ENCODE results near the gene KNL1. TPM values are rescaled to one million over a fixed set of nuclear protein-coding genes. Genes with fewer than 3 reads are reported as not detected.

The KNL1 gene
- total and polyA plus RNA-seq, 10 of the 15 experiments (the other 5 are each of a cell fraction or from before 2014, with no cell fraction given): 10.9 to 55.5 (median 28.4) TPM

DNA sequence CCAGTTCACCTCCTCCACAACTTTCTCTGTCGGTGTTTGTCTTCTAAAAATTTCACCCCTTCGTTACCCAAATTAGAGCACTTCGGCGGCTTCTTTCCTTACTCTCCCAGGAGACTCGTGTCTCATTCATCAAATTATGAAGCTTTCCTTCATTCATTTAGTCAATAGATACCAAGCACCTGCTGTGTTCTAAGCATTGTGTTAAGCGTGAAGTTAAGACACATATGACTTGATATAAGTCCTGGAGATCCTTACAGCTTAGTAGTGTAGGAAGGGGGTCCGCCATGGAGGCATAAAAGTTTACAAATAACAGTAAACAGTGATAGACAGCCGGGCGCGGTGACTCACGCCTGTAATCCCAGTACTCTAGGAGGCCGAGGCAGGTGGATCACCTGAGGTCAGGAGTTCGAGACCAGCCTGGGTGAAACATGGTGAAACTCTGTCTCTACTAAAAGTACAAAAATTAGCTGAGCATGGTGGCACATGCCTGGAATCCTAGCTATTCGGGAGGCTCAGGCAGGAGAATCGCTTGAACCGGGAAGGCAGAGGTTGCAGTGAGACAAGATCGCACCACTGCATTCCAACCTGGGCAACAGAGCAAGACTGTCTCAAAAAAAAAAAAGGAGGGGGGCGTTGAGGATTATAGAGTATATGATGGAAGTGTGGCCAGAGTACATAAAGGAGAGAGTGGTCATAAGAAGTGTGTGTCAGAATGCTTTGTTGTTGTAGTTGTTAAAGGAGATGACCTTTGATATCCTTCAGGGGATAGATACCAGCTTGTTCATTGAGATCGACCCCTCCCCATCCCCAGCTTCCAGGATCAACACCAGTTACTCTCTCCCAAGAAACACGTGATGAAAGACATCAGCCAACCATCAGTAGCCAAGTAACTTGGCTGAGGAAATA, 28.5 kb upstream of the KNL1 start:
- peak overlapping the region; percentile 25 for H3K9ac ChIP-seq (ENCODE audit: control insufficient read depth, insufficient read depth, low read length)
- ChIA-PET RAD21 (ENCODE audit: unreplicated experiment) (interaction anchor here (0.8 to 2.7 kb wide), 18 partner anchors 12 to 327 kb away, joined by 3 to 39 read pairs (median 5); partner anchors contain the start of genes BAHD1, RAD51 and SPINT1), CTCF (interaction anchor here (0.7 to 4.4 kb wide), 12 partner anchors 8 to 128 kb away, joined by 3 to 56 read pairs (median 5); no protein-coding TSS in a partner anchor), POLR2A (interaction anchor here (0.5 to 2.7 kb wide), 24 partner anchors 12 to 403 kb away, joined by 3 to 47 read pairs (median 4); partner anchors contain the start of genes DNAJC17, VPS18 and ZFYVE19), SMC1A (ENCODE audit: uncharacterized antibody, unreplicated experiment) (interaction anchor here (0.9 to 4.2 kb wide), 15 partner anchors 9 to 199 kb away, joined by 3 to 60 read pairs (median 4); no protein-coding TSS in a partner anchor)
- TF ChIP-seq, protein P1, sequence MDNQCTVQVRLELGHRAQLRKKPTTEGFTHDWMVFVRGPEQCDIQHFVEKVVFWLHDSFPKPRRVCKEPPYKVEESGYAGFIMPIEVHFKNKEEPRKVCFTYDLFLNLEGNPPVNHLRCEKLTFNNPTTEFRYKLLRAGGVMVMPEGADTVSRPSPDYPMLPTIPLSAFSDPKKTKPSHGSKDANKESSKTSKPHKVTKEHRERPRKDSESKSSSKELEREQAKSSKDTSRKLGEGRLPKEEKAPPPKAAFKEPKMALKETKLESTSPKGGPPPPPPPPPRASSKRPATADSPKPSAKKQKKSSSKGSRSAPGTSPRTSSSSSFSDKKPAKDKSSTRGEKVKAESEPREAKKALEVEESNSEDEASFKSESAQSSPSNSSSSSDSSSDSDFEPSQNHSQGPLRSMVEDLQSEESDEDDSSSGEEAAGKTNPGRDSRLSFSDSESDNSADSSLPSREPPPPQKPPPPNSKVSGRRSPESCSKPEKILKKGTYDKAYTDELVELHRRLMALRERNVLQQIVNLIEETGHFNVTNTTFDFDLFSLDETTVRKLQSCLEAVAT (IDR thresholded peaks at IDR 0.05): no peak
- TF ChIP-seq SUZ12 (IDR thresholded peaks at IDR 0.05; ENCODE audit: unreplicated experiment) (no peak), HDAC2 (IDR thresholded peaks at IDR 0.05) (no peak), IKZF2 (IDR thresholded peaks at IDR 0.05) (peak in 1 of 2 experiments; percentile 64; a peak in 3 of 4 replicates), BCL11A (IDR thresholded peaks at IDR 0.05; ENCODE audit: low read depth, low read length) (no peak), MEF2B (IDR thresholded peaks at IDR 0.05; ENCODE audit: partially characterized antibody, poor library complexity, severe bottlenecking) (peak; percentile 66)
- TF ChIP-seq, protein P2, sequence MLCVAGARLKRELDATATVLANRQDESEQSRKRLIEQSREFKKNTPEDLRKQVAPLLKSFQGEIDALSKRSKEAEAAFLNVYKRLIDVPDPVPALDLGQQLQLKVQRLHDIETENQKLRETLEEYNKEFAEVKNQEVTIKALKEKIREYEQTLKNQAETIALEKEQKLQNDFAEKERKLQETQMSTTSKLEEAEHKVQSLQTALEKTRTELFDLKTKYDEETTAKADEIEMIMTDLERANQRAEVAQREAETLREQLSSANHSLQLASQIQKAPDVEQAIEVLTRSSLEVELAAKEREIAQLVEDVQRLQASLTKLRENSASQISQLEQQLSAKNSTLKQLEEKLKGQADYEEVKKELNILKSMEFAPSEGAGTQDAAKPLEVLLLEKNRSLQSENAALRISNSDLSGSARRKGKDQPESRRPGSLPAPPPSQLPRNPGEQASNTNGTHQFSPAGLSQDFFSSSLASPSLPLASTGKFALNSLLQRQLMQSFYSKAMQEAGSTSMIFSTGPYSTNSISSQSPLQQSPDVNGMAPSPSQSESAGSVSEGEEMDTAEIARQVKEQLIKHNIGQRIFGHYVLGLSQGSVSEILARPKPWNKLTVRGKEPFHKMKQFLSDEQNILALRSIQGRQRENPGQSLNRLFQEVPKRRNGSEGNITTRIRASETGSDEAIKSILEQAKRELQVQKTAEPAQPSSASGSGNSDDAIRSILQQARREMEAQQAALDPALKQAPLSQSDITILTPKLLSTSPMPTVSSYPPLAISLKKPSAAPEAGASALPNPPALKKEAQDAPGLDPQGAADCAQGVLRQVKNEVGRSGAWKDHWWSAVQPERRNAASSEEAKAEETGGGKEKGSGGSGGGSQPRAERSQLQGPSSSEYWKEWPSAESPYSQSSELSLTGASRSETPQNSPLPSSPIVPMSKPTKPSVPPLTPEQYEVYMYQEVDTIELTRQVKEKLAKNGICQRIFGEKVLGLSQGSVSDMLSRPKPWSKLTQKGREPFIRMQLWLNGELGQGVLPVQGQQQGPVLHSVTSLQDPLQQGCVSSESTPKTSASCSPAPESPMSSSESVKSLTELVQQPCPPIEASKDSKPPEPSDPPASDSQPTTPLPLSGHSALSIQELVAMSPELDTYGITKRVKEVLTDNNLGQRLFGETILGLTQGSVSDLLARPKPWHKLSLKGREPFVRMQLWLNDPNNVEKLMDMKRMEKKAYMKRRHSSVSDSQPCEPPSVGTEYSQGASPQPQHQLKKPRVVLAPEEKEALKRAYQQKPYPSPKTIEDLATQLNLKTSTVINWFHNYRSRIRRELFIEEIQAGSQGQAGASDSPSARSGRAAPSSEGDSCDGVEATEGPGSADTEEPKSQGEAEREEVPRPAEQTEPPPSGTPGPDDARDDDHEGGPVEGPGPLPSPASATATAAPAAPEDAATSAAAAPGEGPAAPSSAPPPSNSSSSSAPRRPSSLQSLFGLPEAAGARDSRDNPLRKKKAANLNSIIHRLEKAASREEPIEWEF (IDR thresholded peaks at IDR 0.05; ENCODE audit: insufficient replicate concordance, low read depth, low read length): peak; percentile 9
- 28% methylated on average over 17 of the region's 20 CpGs for WGBS (ENCODE audit: insufficient coverage, insufficient replicate concordance, low lambda C conversion rate, missing lambda C conversion rate)
- no TSS peak for BruUV-seq (replicated peaks)
- intact Hi-C loops (cut with micrococcal nuclease; ENCODE audit: unreplicated experiment) (loop anchor here (2.0 to 5.0 kb wide), 2 partner anchors 15 to 43 kb away; no protein-coding TSS in a partner anchor), in situ Hi-C loops (cut with MboI) (no loop called here)
- no peak for ATAC-seq
- H4K20me1 ChIP-seq (ENCODE audit: control insufficient read depth, insufficient read depth): no peaks in the 10 kb centered on the region
- no peak for FAIRE-seq
- peaks cover 12% of the 10 kb centered on the region for H3K4me1 ChIP-seq (ENCODE audit: control insufficient read depth, insufficient read depth, low read length)
- peak overlapping the region; percentile 82 for H3K4me3 ChIP-seq
- H3K36me3 ChIP-seq (ENCODE audit: control insufficient read depth in 2 of 2, insufficient read depth in 2 of 2, low read length in 1 of 2): peaks cover 0 to 10% of the 10 kb centered on the region in 2 experiments; a peak in 1 of 4 replicates
- peak overlapping the region; percentile 97 for H3K27ac ChIP-seq (ENCODE audit: control insufficient read depth, insufficient read depth)
- peaks cover 49% of the 10 kb centered on the region for H3K79me2 ChIP-seq (ENCODE audit: control insufficient read depth, insufficient read depth, low read length)
- no peak for DNase-seq (ENCODE audit: low read depth, low spot score)
- H3K9me3 ChIP-seq (replicated peaks; ENCODE audit: control insufficient read depth, insufficient read depth, low read length): no peaks in the 10 kb centered on the region; the same call in 2 of the 3 replicates
- H3K4me2 ChIP-seq (ENCODE audit: control insufficient read depth, insufficient read depth): peak overlapping the region; percentile 46
- H3K27me3 ChIP-seq (replicated peaks in 1 of 2; ENCODE audit: control insufficient read depth in 2 of 2, insufficient read depth in 2 of 2, low read length in 1 of 2): no peaks in the 10 kb centered on the region
- peak overlapping the region; percentile 89 for H2AFZ ChIP-seq (ENCODE audit: control insufficient read depth, low read depth, low read length)

All from GM12878 (cell line).